ENCODE measurements around the gene AK5. TPM values are rescaled to one million over a fixed set of nuclear protein-coding genes. Genes with fewer than 3 reads are reported as not detected.
"Not testable (repeated sequence)": the region's sequence is repeated elsewhere in the genome, so short reads cannot be mapped to it uniquely, and the experiment has no call there.

Gene AK5
- total and polyA plus RNA-seq, 10 donors, result 0.33 to 16.3 (median 1.2) TPM

DNA sequence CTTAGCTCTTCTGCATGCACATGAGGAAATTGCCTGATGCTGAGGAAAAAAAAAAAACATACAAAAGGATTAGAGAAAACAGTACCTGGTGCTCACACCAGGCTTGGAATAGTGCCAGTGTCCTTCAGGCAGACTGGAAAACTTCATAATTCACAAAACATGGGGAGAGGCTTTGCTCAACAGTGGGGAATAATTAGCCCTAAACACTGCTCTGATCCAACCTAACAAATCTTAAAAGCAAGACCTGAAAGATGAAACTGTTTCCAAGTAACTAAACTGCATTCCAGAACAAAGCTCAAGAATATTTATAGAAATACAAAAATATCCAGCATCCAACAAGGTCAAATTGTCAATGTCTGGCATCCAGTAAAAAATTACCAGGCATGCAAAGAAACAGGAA, 124.8 kb downstream of the AK5 start:
- no peak overlapping the region for H3K27ac ChIP-seq
- no peaks in the 10 kb centered on the region for H3K36me3 ChIP-seq
- H3K9me3 ChIP-seq, result peaks cover 0 to 8% (median 0%) of the 10 kb centered on the region in 8 donors
- DNase-seq, result no peak
- no peaks in the 10 kb centered on the region for H3K27me3 ChIP-seq (replicated peaks in 1 of 7)
- intact Hi-C loops (cut with DNase I; ENCODE audit: low total_unique reads), result no loop called here
- H3K4me1 ChIP-seq, result no peaks in the 10 kb centered on the region
- no peak overlapping the region for H3K4me3 ChIP-seq
- TF ChIP-seq POLR2AphosphoS5 (IDR thresholded peaks at IDR 0.05) (no peak), POLR2A (IDR thresholded peaks at IDR 0.05) (no peak)
- TF ChIP-seq, protein P1, sequence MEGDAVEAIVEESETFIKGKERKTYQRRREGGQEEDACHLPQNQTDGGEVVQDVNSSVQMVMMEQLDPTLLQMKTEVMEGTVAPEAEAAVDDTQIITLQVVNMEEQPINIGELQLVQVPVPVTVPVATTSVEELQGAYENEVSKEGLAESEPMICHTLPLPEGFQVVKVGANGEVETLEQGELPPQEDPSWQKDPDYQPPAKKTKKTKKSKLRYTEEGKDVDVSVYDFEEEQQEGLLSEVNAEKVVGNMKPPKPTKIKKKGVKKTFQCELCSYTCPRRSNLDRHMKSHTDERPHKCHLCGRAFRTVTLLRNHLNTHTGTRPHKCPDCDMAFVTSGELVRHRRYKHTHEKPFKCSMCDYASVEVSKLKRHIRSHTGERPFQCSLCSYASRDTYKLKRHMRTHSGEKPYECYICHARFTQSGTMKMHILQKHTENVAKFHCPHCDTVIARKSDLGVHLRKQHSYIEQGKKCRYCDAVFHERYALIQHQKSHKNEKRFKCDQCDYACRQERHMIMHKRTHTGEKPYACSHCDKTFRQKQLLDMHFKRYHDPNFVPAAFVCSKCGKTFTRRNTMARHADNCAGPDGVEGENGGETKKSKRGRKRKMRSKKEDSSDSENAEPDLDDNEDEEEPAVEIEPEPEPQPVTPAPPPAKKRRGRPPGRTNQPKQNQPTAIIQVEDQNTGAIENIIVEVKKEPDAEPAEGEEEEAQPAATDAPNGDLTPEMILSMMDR (IDR thresholded peaks at IDR 0.05 in 8 of 11, conservative IDR thresholded peaks at IDR 0.05 in 3 of 11), result no peak

DNA sequence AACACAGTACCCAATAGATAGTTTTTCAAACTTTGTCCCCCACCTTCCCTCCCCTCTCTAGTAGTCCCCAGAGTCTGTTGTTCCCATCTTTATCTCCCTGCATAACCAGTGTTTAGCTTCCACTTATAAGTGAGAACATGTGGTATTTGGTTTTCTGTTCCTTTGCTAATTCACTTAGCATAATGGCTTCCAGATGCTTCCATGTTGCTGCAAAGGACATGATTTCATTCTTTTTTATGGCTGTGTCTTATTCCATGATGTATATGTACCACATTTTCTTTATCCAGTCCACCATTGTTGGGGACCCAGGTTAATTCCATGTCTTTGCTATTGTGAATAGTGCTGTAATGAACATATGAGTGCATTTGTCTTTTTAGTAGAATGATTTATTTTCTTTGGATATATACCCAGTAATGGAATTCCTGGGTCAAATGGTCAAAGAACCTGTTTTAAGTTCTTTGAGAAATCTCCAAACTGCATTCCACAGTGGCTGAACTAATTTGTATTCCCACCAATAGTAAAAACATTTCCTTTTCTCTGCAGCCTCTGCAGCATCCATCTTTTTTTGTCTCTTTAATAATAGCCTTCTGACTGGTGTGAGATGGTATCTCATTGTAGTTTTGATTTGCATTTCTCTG, 126.0 kb downstream of the AK5 start:
- DNase-seq, result no peak
- H3K27ac ChIP-seq, result no peak overlapping the region
- TF ChIP-seq POLR2AphosphoS5 (IDR thresholded peaks at IDR 0.05) (no peak), POLR2A (IDR thresholded peaks at IDR 0.05) (no peak)
- TF ChIP-seq, protein P1 (IDR thresholded peaks at IDR 0.05 in 8 of 11, conservative IDR thresholded peaks at IDR 0.05 in 3 of 11), result no peak
- no peak overlapping the region for H3K4me3 ChIP-seq
- H3K36me3 ChIP-seq, result no peaks in the 10 kb centered on the region
- peaks cover 0 to 9% (median 0%) of the 10 kb centered on the region in 6 donors for H3K4me1 ChIP-seq
- H3K27me3 ChIP-seq (replicated peaks in 1 of 7), result peaks cover 0 to 8% (median 0%) of the 10 kb centered on the region in 7 donors
- peaks cover 0 to 8% (median 0%) of the 10 kb centered on the region in 8 donors for H3K9me3 ChIP-seq
- intact Hi-C loops (cut with DNase I; ENCODE audit: low total_unique reads), result no loop called here

DNA sequence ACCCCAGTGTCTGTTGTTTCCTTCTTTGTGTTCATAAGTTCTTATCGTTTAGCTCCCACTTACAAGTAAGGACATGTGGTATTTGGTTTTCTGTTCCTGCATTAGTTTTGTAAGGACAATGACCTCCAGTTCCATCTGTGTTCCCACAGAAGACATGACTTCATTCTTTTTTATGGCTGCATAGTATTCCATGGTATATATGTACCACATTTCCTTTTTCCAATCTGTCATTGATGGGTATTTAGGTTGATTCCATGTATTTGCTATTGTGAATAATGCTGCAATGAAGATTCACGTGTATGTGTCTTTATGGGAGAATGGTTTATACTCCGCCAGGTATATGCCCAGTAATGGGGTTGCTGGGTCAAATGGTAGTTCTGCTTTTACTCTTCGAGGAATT, 127.1 kb downstream of the AK5 start:
- H3K27ac ChIP-seq; H3K9me3 ChIP-seq; intact Hi-C loops (cut with DNase I; ENCODE audit: low total_unique reads); H3K36me3 ChIP-seq; DNase-seq; H3K4me3 ChIP-seq: not testable (repeated sequence)
- 76 to 96% (median 89%) methylated on average over 4 of the region's 4 CpGs for WGBS, 5 donors
- Histone ChIP-seq H3K4me1 (peaks cover 0 to 19% (median 7%) of the 10 kb centered on the region in 6 donors), H3K27me3 (replicated peaks in 1 of 7) (peaks cover 0 to 16% (median 0%) of the 10 kb centered on the region in 7 donors)

DNA sequence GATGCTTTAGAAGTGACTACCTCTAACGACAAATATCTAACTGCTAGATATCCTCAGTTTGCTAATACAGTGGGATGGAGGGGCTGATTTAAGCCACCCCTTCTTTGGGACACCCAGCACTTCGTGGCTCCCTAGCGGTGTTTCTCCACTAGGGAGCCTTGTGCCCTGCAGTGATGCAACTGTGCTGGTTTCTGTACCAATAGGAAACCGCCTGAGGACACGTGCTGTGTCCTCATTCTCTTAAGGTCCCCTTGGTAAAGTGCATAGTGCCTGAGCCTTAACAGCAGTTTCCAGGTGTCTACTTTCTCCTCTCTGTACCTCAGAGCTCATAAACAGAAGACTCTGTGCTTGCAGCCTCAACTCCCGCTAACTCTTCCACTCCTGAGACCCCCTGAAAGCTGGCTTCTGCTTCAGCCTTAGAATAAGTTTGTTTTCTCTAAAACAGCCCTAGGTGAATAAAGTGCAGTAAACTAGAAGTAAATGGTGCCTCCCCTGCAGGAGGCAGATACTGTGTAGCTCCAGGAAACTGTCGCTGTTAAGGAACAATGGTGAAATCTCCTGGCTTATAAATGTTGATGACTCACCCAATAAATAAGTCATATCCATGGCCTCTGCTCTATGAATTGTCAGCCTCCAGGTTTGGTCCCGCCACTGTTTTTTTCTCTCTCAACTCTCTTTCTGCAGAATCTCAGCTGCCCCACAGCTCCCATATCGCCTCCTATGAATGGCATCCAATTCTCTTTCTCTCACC, 130.4 kb downstream of the AK5 start:
- Histone ChIP-seq H3K27me3 (replicated peaks in 1 of 7) (peaks cover 0 to 32% (median 0%) of the 10 kb centered on the region in 7 donors), H3K9me3 (peaks cover 0 to 8% (median 0%) of the 10 kb centered on the region in 8 donors), H3K27ac (peak overlapping the region in 1 of 8 donors; percentile 21), H3K4me3 (no peak overlapping the region), H3K36me3 (no peaks in the 10 kb centered on the region), H3K4me1 (peaks cover 3 to 32% (median 8%) of the 10 kb centered on the region in 6 donors)
- TF ChIP-seq POLR2AphosphoS5 (IDR thresholded peaks at IDR 0.05) (no peak), POLR2A (IDR thresholded peaks at IDR 0.05) (no peak)
- TF ChIP-seq, protein P1 (IDR thresholded peaks at IDR 0.05 in 8 of 11, conservative IDR thresholded peaks at IDR 0.05 in 3 of 11), result no peak
- WGBS, 5 donors, result 53 to 83% (median 67%) methylated on average over 9 of the region's 9 CpGs
- no peak for DNase-seq
- intact Hi-C loops (cut with DNase I; ENCODE audit: low total_unique reads), result no loop called here
